B cell (primary cell): ENCODE measurements around the gene KRTAP10-12. TPM values are rescaled to one million over a fixed set of nuclear protein-coding genes. Genes with fewer than 3 reads are reported as not detected.
"Not testable (repeated sequence)": the region's sequence is repeated elsewhere in the genome, so short reads cannot be mapped to it uniquely, and the experiment has no call there.

ENCODE experiments used
- ATAC-seq: fragments of 200-7000 bp; cut with Tn5 transposase; one replicate; pipeline ENCODE4 v1.10.0; 2021; ENCODE audit warnings: low read depth, mild to moderate bottlenecking, moderate number of reproducible peaks, moderate library complexity
- CTCF ChIA-PET: fragments of 350-600 bp; sonication (Branson Sonifier 250); formaldehyde crosslinking; loops from one replicate; lab custom pipeline; 2021; ENCODE audit warnings: antibody characterized with exemption, inconsistent platforms; lab: Charles Lee
- POLR2A ChIA-PET: fragments of 350-600 bp; sonication (Branson Sonifier 250); formaldehyde crosslinking; loops from one replicate; lab custom pipeline; 2021; ENCODE audit warnings: antibody characterized with exemption; lab: Charles Lee
- DNase-seq: peaks from one replicate; pipeline ENCODE4 v3.0.0; 2013
- H2AFZ ChIP-seq: 2 replicates; pipeline ENCODE4 v1.6.1; 2012; ENCODE audit warnings: mild to moderate bottlenecking, low read depth, low read length; ENCODE audit not compliant: insufficient read depth, poor library complexity, severe bottlenecking
- H3K27ac ChIP-seq, 2 donors: 1 replicate in 1 of 2; 2 replicates in 1 of 2; pipeline ENCODE4 v1.5.1; 2012 to 2013; ENCODE audit warnings: low read length in 2 of 2, mild to moderate bottlenecking in 2 of 2, moderate library complexity in 1 of 2
- H3K27me3 ChIP-seq, 4 experiments: fragments of 200-600 bp in 1 of 4; sonication (generic) in 1 of 4; replicated peaks in 1 of 4; 1 replicate in 2 of 4; 2 replicates in 2 of 4; pipeline versions ENCODE4 v1.6.1 to v1.7.0; 2013 to 2016; ENCODE audit warnings: low read length in 3 of 4, mild to moderate bottlenecking in 2 of 4, mixed read lengths in 1 of 4, moderate library complexity in 1 of 4; ENCODE audit not compliant: insufficient read depth in 4 of 4, control insufficient read depth in 3 of 4; ENCODE audit errors: control extremely low read depth in 1 of 4
- H3K36me3 ChIP-seq, 2 experiments: replicated peaks in 1 of 2; 1 replicate in 1 of 2; 2 replicates in 1 of 2; pipeline versions ENCODE4 v1.6.1 to v1.7.1; 2013; ENCODE audit warnings: low read length in 1 of 2; ENCODE audit not compliant: insufficient read depth in 2 of 2, control insufficient read depth in 1 of 2; ENCODE audit errors: control extremely low read depth in 1 of 2, extremely low read depth in 1 of 2
- H3K4me1 ChIP-seq, 2 donors: fragments of 200-600 bp in 1 of 2; sonication (generic) in 1 of 2; 1 replicate in 1 of 2; 2 replicates in 1 of 2; pipeline versions ENCODE4 v1.5.1 to v1.6.1; 2013 to 2017; ENCODE audit warnings: low read length in 2 of 2; ENCODE audit not compliant: control insufficient read depth in 2 of 2, insufficient read depth in 2 of 2
- H3K4me2 ChIP-seq: replicated peaks from 2 replicates; pipeline ENCODE3; 2012; ENCODE audit warnings: mild to moderate bottlenecking, low read depth, low read length; ENCODE audit not compliant: poor library complexity, severe bottlenecking
- H3K4me3 ChIP-seq, 5 experiments: fragments of 200-600 bp in 1 of 5; sonication (generic) in 1 of 5; 1 replicate in 3 of 5; 2 replicates in 2 of 5; pipeline versions ENCODE4 v1.5.1 to v1.7.0; 2011 to 2016; ENCODE audit warnings: low read length in 4 of 5, mild to moderate bottlenecking in 4 of 5, low read depth in 2 of 5, control low read depth in 1 of 5, moderate library complexity in 1 of 5; ENCODE audit not compliant: insufficient read depth in 1 of 5; ENCODE audit errors: control extremely low read depth in 1 of 5, extremely low read depth in 1 of 5
- H3K79me2 ChIP-seq: fragments of 200-600 bp; sonication (generic); one replicate; pipeline ENCODE4 v1.6.0; 2016; ENCODE audit warnings: low read length; ENCODE audit not compliant: control insufficient read depth, insufficient read depth
- H3K9ac ChIP-seq: fragments of 200-600 bp; sonication (generic); 2 replicates; pipeline ENCODE4 v1.6.1; 2017; ENCODE audit warnings: mild to moderate bottlenecking, low read length, moderate library complexity
- H3K9me3 ChIP-seq, 3 donors: one replicate each; pipeline versions ENCODE4 v1.6.1 to v1.7.1; 2013; ENCODE audit warnings: low read length in 2 of 3; ENCODE audit not compliant: control insufficient read depth in 2 of 3, insufficient read depth in 1 of 3; ENCODE audit errors: control extremely low read depth in 1 of 3
- H4K20me1 ChIP-seq: 2 replicates; pipeline ENCODE4 v1.6.0; 2012; ENCODE audit warnings: mild to moderate bottlenecking, low read length; ENCODE audit not compliant: insufficient read depth, control insufficient read depth, poor library complexity, severe bottlenecking
- H3K27ac Mint-ChIP-seq: one replicate; pipeline ENCODE4 v1.8.0; 2021; ENCODE audit warnings: mixed read lengths
- H3K27me3 Mint-ChIP-seq: one replicate; pipeline ENCODE4 v1.8.0; 2021; ENCODE audit warnings: mixed read lengths
- H3K4me1 Mint-ChIP-seq: one replicate; pipeline ENCODE4 v1.8.0; 2021; ENCODE audit warnings: mixed read lengths
- H3K4me3 Mint-ChIP-seq: one replicate; pipeline ENCODE4 v1.8.0; 2021; ENCODE audit warnings: mixed read lengths
- H3K9me3 Mint-ChIP-seq: one replicate; pipeline ENCODE4 v1.8.0; 2022; ENCODE audit warnings: mixed read lengths; ENCODE audit not compliant: insufficient read depth
- EZH2 ChIP-seq: IDR thresholded peaks from 2 replicates; pipeline ENCODE4 v1.6.1; 2012; ENCODE audit warnings: borderline replicate concordance, low read depth, mild to moderate bottlenecking, moderate library complexity, low read length; ENCODE audit not compliant: insufficient read depth, poor library complexity, severe bottlenecking
- WGBS: methylation state at CpG from one replicate; pipeline ENCODE4 v1.1.5; 2013; ENCODE audit warnings: missing lambda C conversion rate; ENCODE audit not compliant: insufficient coverage; 5-methylcytosine and 5-hydroxymethylcytosine counted together
- intact Hi-C: fragments of 100-400 bp; cut with micrococcal nuclease; formaldehyde crosslinking; loops from one replicate; pipeline ENCODE4 v1.10.0; 2022
- polyA minus RNA-seq: library from RNA; depleted of rRNA, polyadenylated mRNA; stranded (reverse); fragments of >200 nt; gene quantifications from 2 replicates; pipeline ENCODE4 v1.2.3, GENCODE V29; 2012
- polyA plus RNA-seq: library from polyadenylated mRNA; depleted of rRNA; stranded (reverse); fragments of >200 nt; gene quantifications from 2 replicates; pipeline ENCODE4 v1.2.3, GENCODE V29; 2012
- total RNA-seq, 2 donors: library from RNA; stranded (reverse); fragments of 120-200 nt in 1 of 2; gene quantifications; 1 replicate in 1 of 2; 2 replicates in 1 of 2; pipeline versions ENCODE4 v1.2.3 to v1.2.4, GENCODE V29; 2013 to 2022
- TF ChIP-seq, protein P1 (sequence below): fragments of 200-600 bp; IDR thresholded peaks from one replicate; pipeline ENCODE4 v1.8.0; 2022; ENCODE audit warnings: antibody characterized with exemption, mild to moderate bottlenecking

Gene KRTAP10-12, protein sequence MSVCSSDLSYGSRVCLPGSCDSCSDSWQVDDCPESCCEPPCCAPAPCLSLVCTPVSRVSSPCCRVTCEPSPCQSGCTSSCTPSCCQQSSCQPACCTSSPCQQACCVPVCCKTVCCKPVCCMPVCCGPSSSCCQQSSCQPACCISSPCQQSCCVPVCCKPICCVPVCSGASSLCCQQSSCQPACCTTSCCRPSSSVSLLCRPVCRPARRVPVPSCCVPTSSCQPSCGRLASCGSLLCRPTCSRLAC
- total RNA-seq (not detected in 2 replicates), polyA plus RNA-seq (not detected in 2 replicates), polyA minus RNA-seq (not detected in 2 replicates)
- not detected for total RNA-seq (2013)

DNA sequence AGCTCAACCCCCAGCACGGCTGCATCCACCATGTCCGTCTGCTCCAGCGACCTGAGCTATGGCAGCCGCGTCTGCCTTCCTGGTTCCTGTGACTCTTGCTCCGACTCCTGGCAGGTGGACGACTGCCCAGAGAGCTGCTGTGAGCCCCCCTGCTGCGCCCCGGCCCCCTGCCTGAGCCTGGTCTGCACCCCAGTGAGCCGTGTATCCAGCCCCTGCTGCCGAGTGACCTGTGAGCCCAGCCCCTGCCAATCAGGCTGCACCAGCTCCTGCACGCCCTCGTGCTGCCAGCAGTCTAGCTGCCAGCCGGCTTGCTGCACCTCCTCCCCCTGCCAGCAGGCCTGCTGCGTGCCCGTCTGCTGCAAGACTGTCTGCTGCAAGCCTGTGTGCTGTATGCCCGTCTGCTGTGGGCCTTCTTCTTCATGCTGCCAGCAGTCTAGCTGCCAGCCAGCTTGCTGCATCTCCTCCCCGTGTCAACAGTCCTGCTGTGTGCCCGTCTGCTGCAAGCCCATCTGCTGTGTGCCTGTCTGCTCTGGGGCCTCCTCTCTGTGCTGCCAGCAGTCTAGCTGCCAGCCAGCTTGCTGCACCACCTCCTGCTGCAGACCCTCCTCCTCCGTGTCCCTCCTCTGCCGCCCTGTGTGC is at the start of gene KRTAP10-12:
TSS of gene KRTAP10-12 (plus strand) at position 1 of the 639 bp plus-strand sequence. CDS start at position 31, 30 bp downstream.
- DNase-seq, H3K36me3 ChIP-seq, H3K4me3 Mint-ChIP-seq, H3K4me1 ChIP-seq, H3K4me3 ChIP-seq, H4K20me1 ChIP-seq, H3K4me2 ChIP-seq, ATAC-seq, H3K27ac Mint-ChIP-seq, H3K27ac ChIP-seq, intact Hi-C loops, H3K4me1 Mint-ChIP-seq, CTCF ChIA-PET, H3K9ac ChIP-seq, H3K9me3 Mint-ChIP-seq, H2AFZ ChIP-seq, POLR2A ChIA-PET, H3K79me2 ChIP-seq, H3K9me3 ChIP-seq: not testable (repeated sequence)
- H3K27me3 Mint-ChIP-seq = peaks cover 54% of the 10 kb centered on the region
- H3K27me3 ChIP-seq = peaks cover 0 to 35% (median 8%) of the 10 kb centered on the region in 4 experiments
- WGBS = 56% methylated on average over 13 of the region's 21 CpGs

DNA sequence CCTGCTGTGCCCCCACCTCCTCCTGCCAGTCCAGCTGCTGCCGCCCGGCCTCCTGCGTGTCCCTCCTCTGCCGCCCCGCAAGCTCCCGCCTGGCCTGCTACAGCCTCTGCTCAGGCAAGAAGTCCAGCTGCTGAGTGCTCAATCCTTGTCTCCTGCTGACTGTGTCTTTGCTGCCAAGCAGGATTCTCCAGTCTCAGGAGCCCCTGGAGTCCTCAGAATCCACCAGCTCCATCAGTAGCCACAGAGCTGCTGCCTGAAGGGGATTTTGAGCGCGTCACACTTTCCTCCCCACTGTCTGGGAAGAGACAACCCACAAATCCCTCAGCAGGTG is 49.8 kb upstream of the KRTAP10-12 start:
- Histone ChIP-seq H3K27me3 (peaks cover 0 to 2% (median 0%) of the 10 kb centered on the region in 4 experiments), H3K27ac (no peak overlapping the region), H3K79me2 (no peaks in the 10 kb centered on the region), H2AFZ (no peak overlapping the region), H3K4me1 (no peaks in the 10 kb centered on the region), H3K9ac (no peak overlapping the region), H3K4me3 (no peak overlapping the region), H4K20me1 (no peaks in the 10 kb centered on the region), H3K9me3 (peaks cover 0 to 12% (median 4%) of the 10 kb centered on the region in 3 donors), H3K4me2 (no peak overlapping the region), H3K36me3 (no peaks in the 10 kb centered on the region)
- TF ChIP-seq EZH2 = no peak
- TF ChIP-seq, protein P1, sequence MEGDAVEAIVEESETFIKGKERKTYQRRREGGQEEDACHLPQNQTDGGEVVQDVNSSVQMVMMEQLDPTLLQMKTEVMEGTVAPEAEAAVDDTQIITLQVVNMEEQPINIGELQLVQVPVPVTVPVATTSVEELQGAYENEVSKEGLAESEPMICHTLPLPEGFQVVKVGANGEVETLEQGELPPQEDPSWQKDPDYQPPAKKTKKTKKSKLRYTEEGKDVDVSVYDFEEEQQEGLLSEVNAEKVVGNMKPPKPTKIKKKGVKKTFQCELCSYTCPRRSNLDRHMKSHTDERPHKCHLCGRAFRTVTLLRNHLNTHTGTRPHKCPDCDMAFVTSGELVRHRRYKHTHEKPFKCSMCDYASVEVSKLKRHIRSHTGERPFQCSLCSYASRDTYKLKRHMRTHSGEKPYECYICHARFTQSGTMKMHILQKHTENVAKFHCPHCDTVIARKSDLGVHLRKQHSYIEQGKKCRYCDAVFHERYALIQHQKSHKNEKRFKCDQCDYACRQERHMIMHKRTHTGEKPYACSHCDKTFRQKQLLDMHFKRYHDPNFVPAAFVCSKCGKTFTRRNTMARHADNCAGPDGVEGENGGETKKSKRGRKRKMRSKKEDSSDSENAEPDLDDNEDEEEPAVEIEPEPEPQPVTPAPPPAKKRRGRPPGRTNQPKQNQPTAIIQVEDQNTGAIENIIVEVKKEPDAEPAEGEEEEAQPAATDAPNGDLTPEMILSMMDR = no peak
- ChIA-PET CTCF (no interaction called here), POLR2A (no interaction called here)
- no peak for DNase-seq
- Mint-ChIP-seq H3K4me1 (no peaks in the 10 kb centered on the region), H3K27me3 (peaks cover 3% of the 10 kb centered on the region), H3K4me3 (no peak overlapping the region), H3K9me3 (peaks cover 7% of the 10 kb centered on the region), H3K27ac (no peak overlapping the region)
- 79% methylated on average over 8 of the region's 8 CpGs for WGBS
- no peak for ATAC-seq
- intact Hi-C loops = no loop called here
